Activated gamma-delta T cell treated with Interleukin-2 at 50 U/mL for 16 hours (primary cell): ENCODE measurements around the gene FNBP1.

Source experiments
- DNase-seq: peaks from one replicate; pipeline ENCODE4 v3.0.0-alpha.2; 2020

FNBP1 gene

DNA sequence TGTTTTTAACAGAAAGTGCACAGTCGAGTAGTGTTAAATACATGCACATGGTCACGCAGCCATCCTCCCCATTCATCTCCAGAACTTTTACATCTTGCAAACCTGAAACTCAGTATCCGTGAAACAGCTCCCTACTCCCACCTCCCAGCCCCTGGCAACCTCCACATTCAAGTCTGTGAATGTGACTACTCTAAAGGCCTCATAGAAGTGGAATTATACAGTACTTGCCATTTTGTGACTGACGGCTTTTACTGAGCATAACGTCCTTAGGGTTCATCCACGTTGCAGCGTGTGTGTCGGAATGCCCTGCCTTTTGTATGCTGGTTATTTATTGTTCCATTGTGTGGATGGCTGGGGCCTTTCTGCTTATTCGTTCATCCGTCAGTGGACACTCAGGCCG is 171.9 kb downstream of the FNBP1 start:
- no peak for DNase-seq

DNA sequence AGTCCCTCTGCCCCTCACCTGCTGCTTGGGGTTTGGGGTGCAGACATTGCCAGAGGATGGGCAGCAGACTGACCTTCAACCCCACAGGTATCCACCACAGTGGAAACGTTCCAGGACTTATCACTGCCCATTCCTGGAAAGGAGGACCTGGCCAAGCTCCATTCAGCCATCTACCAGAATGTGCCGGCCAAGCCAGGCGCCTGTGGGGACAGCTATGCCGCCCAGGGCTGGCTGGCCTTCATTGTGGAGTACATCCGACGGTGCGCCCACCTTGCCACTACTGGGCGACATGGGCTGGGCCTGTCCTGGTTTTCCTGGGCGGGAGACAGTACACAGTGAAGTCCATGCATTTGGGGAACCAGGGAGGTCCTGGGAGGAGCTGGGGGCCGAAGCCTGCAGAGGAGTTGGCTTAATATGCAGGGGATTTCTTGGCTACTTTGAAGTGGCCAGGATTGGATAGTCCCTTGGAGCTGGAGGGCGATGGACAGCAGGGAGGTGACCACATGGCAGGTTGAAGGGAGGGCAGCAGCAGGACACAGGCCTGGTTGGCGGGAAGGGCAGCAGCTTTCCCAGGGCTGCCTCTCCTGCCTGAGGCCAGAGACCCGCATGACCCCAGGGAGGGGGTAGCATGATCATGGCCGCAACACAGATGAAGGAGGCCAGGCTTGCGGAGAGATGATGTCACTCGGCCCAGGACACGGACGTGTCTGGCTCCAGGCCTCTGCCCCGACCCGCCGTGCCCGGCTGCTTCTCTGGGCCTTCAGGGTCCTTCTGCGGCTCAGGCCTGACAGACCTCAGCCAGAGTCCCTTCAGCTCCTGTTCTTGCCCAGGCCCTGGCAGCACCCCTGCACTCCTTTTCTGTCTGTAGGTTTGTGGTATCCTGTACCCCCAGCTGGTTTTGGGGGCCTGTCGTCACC is 173.1 kb downstream of the FNBP1 start:
- no peak for DNase-seq

DNA sequence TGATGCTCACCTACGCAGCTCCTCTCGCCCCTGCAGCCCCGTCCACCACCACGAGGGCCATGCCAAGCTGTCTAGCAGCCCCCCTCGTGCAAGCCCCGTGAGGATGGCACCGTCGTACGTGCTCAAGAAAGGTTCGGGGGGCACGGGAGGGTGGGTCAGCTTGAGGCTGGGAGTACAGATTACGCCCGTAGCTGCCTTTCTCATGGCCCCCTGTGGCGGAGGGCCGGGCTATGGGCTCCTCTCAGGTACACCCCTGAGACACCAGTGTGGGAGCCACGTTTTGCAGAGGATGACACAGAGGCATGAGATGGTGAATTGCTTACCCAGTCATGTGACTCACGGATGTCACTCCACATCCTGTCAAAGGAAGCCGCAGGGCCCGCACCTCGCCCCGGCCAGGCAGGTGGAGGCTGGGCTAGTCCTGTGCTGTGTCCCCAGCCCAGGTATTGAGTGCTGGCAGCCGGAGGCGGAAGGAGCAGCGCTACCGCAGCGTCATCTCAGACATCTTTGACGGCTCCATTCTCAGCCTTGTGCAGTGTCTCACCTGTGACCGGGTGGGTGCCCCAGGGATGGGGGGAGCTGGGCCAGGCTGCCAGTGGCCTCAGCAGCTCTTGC is 174.0 kb downstream of the FNBP1 start:
- peak; percentile 93 for DNase-seq

DNA sequence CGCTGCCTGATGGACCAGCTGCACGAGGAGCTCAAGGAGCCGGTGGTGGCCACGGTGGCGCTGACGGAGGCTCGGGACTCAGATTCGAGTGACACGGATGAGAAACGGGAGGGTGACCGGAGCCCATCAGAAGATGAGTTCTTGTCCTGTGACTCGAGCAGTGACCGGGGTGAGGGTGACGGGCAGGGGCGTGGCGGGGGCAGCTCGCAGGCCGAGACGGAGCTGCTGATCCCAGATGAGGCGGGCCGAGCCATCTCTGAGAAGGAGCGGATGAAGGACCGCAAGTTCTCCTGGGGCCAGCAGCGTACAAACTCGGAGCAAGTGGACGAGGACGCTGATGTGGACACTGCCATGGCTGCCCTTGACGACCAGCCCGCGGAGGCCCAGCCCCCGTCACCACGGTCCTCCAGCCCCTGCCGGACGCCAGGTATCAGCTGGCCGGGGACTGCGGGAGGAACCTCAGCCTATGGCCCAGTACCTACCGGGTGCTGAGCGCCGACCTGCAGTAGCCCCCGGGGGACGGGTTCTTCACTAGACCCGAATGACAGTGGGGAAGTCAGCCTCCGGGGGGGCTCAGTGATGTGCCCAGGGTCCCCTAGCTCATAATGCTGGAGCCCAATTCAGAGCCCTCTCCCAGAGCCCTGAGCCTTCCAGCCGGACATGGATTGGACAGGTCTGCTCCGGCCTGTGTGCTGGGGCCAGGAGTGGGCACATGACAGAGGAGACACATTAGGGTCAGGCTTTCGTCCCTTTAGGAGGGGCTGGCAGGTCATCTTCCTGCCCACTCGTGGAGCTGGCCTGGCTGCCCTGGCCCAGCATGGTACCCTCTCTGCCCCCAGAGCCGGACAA is 174.7 kb downstream of the FNBP1 start:
- no peak for DNase-seq

DNA sequence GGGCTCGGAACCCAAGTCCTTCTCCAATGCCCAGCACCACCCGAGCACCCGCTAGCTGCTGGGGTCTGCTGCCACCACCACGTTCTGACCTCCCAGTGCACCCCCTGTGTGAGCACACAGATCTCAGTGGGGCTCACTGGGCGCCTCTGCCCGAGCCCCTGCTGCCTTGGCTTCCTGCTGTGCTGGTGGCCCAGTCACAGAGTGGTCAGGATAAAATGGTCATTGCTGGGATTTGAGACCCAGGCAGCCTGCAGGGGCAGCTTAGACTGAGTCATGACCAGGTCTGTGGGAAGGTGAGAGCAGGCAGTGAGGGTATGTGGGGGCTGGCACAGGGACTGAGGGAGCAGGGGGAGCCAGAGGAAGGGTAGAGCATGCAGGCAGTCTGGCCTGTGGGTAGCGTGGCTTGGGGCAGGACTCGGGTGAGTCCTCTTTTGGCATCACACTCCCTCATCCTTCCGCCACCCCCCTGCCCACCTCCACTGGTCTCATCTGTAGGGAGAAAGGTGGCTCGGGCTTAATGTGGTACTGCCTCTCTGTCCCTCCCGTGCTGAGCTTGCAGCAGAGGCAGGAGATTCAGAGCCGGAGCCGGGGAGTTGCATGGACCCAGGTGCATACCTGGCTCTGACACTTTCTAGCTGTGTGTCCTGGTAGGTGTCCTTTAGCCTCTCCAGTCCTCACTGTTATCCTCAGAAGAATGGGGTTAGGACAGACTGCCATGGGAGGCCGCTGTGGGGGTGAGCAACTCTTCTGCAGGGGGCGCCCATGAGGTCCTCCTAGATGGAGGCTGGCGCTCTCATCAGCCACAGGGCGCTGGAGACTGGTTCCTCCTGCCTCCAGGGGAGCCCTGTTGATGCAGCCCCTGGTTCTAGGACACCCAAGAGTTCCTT is 175.6 kb downstream of the FNBP1 start:
- DNase-seq, result no peak

DNA sequence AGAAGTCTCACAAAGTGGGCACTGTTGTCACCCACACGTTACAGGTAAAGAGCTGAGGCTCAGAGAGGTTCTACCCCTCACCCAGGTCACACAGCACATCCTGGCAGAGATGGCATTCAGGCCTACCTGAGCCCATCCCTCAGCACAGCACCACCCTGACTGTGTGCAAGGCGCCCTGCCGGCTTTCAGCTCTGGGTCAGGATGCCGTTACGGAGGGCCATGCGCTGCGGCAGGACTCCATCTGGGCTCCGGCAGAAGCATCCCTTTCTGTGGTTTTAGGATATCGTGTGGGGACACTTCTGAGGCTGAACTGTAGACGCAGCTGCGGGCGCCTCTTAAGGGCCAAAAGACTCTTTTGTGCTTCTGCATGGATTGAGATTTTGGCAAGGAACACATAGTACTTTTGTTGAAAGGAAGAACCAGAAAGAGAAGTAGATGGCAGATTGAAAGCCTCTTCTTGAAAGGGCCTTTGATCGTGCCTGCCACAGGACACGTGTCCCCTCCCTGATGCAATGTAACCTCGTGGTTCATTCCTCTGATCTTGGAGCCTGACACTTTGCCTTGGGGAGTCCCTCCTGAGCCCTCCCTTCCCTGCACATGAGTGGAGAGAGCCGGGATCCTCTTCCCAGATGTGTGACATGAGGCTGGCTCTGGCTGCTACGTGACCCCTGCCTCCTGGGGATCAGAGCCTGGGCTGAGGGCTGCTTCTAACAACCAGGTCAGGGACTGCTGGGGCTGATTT is 176.4 kb downstream of the FNBP1 start:
- DNase-seq, result peak; percentile 45

DNA sequence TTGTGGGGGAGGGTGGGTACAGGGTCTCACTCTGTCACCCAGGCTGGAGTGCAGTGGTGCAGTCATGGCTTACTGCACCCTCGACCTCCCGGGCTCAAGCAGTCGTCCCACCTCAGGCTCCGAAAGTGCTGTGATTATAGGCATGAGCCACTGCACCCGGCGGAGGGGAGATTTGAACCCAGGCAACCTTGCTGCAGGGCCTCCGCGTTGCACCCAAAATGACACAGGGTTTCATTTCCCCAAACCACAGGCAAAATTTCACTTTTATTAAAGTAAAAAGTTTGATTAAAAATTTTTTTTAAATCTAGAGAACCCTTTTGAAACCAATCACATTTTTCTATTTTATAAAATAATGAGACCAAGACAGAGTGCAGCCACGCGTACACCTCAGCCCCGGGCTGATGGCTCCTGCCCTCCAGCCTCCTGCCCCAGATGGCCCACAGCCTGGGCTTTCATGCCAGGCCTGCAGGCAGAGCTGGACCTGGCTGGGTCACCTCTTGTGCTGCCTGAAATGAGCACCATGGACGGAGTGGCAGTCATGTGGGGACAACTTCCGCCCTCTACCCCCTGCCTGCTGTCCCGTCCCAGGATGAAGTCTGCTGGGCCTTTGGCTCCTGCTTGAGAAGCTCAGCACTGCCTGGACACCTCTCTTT is 177.2 kb downstream of the FNBP1 start:
- DNase-seq, result no peak

DNA sequence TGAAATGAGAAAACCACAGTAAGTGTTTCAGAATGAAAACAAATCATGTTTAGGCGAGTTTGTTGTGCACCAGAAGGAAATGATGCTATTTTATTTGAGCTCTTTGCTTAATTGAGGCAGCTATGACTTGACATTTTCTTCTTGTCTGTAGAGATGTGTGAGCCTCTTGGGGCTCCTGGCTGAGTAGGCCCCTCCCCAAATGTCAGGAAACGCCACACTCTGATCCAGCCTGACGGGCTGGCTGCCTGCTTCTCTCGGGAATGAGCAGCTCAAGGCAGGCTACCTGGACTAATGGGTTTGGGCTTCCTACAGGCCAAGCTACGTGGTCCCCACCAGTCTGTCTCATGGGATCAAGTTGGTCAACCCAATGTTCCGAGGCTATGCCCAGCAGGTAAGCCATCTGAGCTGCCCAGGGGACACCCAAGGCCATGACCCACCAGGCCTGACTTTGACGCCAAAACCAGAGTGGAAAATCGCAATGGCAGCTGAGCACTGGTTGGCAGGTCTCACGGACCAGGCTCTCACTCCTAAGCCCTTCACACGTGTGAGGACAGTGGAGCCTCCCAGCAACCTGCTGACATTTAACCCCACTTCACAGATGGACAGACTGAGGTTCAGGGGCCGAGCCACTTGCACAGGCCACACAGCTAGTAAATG is 177.9 kb downstream of the FNBP1 start:
- DNase-seq, result no peak

DNA sequence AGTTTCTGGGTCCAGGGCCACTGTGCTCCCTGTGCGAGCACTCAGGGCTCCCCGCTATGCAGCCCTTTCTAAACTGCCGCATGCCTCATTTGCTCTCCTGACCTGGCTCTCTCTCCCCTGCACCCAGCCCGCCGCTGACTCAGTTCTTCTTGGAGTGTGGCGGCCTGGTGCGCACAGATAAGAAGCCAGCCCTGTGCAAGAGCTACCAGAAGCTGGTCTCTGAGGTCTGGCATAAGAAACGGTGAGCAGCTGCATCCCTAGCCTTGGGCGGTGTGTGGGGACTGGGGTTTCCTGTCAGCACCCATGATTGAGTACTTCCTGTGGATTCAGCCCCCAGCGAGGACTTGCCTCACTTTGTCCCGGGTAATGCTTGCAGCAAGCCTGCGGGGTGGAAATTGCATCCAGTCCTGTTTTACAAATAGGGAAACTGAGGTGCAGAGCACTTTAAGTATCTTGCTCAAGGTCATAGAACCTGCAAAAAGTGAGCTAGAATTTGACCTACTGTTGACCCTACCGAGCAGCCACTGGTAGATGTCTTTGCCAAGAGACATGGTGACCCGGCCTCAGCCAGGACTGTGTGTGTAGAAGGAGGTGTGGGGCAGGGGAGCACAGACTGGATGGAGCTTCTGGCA is 179.8 kb downstream of the FNBP1 start:
- DNase-seq, result peak; percentile 75

DNA sequence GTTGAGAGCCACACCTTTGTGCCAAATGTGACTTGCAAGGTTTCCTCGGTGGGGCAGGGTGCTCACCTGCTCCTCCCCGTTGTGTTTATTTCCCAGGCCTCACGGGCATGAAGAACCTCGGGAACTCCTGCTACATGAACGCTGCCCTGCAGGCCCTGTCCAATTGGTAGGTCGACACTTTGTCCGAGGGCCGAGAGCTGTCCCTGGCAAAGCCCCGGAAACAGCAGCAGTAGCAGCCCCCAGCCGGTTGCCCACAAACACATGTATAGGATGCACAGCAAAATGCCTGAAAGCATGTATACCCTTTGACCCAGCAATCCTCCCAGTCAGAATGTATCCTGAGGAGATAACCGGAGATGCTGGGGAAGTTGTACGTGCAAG is 181.6 kb downstream of the FNBP1 start:
- no peak for DNase-seq

DNA sequence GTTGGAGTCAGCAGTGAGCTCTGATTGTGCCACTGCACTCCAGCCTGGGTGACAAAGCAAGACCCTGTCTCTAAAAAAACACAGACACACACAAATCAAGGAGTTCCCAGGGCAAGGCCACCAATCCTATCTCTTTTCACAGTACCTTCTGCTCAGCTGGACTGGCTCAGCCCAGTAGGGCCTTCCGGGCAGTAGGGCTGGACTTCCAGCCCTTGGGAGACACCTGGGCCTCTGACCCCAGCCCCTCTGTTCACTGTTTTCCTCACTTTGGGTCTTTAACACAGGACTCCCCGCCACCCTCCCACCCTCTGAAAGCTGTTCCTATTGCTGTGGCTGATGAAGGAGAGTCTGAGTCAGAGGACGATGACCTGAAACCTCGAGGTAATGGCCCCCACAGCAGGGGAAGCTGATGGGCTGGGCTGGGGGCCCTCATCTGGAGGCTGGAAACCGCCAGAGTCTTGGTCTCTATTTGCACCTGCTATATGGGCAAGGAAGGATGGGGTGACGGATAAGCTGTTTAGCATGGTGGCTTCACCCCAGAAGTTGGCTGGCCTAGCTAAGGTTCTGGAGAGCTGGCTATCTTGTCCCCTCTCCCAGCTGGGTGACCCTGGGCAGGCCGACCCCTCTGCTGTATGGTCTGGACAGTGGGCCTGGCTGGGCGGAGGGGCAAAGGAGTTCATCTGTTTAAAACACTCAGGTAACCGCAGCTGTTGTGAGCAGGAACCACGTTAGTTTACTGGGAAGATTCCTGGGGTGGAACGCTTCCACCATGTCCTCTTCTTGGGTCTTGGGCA is 182.1 kb downstream of the FNBP1 start:
- no peak for DNase-seq

DNA sequence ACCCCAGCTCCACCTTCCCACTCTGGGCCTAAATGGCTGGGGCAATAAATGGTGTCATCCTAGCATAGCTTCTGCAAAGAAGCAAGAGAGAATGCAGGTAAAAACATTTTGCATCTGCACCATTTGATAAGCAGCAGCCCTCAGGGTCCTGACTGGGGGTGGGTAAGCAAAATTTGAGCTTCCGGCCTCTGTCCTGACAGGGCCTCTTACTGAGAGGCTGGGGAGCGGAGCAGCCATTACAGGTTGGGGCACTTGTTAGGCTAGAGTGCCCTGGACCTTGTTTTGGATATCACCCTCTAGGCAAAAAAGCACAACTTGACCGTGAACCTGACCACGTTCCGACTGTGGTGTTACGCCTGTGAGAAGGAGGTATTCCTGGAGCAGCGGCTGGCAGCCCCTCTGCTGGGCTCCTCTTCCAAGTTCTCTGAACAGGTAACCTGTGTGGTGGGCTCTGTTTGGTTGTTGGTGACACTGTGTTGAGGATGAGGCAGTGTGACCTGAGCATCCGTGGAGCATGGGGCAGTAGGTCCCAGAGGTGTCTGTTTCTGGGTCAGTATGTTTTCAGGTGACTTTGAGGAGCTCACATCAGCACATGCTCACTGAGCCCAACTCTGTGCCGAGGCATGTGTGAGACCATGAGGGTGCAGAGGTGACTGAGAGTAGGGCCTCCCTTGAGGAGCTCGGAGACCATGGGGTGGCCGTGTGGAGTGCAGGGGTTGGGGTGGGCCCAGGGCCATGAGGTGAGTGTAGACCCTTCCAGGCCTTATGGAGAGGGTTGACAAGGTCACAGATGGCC is 184.6 kb downstream of the FNBP1 start:
- DNase-seq, result no peak

DNA sequence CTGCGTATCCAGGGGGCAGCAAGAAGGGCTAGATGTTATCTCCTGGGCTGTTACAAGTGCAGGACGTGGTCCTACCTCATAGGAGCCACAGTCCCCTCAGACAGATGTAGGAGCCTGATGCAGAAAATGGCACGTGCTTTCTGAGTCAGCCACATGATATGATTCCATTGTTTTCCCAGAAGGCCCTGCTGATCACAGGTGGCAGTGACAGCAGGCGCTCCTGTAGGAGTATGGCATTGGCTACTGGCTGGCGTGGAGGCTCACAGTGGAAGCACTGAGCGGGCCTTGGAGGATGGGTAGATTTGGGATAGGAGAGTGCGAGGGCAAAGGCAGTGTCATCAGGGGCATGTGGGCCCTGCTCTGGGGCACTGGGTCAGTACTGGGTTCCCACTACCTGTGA is 185.8 kb downstream of the FNBP1 start:
- DNase-seq, result no peak

DNA sequence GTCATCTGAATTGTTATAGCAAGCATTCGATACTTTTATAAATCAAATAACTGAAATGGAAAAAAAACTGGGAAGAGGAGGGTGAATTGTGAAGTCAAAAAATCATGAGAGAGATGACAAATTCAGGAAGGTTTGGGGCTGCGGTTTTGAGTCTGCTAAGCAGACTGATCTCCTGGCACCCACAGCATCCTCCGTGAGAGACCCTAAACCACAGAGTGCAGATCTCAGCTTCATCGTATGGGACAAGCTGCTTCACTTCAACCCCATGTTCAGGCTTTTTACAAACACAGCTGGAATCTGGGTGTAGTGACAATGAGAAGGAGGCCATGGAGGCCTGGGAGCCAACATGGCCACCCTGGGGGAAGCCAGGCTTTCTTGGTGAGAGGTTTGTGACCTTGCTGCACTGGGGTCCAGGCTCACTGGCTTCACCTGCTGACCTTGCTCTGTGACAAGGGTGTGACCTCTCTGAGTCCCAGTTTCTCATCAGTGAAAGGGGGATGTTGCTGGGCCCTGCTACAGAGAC is 188.3 kb downstream of the FNBP1 start:
- DNase-seq, result no peak

DNA sequence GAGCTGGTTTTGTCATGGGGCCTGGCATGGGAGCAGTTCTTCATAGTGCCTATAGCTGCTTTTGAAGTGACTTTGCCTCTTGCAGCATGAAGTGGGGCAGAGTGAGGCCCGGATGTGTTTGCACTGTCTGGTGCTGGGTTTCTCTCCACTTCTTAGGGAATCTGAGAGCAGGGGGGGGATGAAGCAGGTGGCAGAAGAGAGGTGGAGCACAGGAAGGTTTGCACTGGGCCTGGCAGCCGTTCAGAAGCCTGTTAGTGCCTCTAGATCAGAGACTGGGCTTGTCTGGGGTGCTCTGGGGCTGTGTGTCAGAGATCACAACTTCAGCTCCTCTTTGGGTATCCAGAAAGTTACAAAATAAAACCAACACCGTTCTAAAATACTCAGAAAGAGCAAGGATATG is 189.4 kb downstream of the FNBP1 start:
- DNase-seq, result no peak

DNA sequence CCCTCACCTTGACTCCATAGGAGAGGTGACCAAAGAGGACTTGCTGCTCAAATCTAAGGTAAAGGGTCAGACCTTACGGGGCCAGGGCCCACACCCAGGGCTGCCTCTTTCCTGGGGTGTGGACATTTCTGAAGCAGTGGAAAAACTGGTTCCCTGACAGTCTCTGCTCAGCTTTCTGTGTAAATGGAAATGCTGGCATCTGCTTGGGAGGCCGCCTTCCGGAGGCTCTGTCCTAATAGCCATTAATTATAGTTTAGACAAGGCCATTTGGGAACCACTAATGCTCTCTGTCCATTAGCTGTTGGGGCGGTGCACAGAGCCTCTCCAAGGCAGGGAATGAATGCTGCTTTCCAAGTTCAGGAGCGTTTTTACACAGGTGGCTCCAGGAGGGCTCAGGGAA is 190.4 kb downstream of the FNBP1 start:
- no peak for DNase-seq

DNA sequence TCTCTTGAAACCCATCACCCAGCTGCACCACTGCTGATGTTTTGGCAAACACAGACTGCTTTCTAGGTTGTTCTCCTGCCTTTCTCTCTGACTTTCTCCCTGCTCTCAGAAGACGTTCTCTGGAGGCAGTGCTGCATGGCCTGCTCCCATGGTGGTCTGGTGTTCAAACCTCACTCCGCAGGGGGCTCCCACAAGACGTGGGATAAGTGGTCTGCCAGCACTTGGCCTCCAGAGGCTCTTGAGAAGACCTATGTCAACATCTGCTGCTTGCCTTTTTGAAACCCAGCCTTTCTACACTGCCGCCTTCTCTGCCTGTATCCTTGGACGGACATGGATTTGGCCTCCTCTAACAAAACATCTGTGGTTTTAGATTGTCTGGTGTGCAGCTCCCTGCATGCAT is 191.2 kb downstream of the FNBP1 start:
- DNase-seq, result no peak
